H1 (cell line): ENCODE results near the gene CABP4. TPM values are rescaled to one million over a fixed set of nuclear protein-coding genes. Genes with fewer than 3 reads are reported as not detected.

Source experiments
- CHD7 ChIP-seq: fragments of 300-600 bp; sonication (generic); IDR thresholded peaks from 2 replicates; pipeline ENCODE4 v1.7.1; 2012; ENCODE audit warnings: low read length, moderate library complexity, mild to moderate bottlenecking, inconsistent platforms; ENCODE audit not compliant: insufficient replicate concordance
- POLR2AphosphoS5 ChIP-seq: IDR thresholded peaks from 2 replicates; pipeline ENCODE4 v1.6.1; 2011; ENCODE audit warnings: low read depth, low read length
- POU5F1 ChIP-seq: IDR thresholded peaks from 2 replicates; pipeline ENCODE4 v1.6.1; 2011; ENCODE audit warnings: low read depth, mild to moderate bottlenecking, low read length, moderate library complexity
- polyA plus RNA-seq, 7 experiments: library from polyadenylated mRNA; depleted of rRNA in 3 of 7; stranded (reverse) in 5 of 7; unstranded in 2 of 7; fragments of >200 nt in 5 of 7; fragments of 200-250 nt in 2 of 7; gene quantifications; 1 replicate in 5 of 7; 2 replicates in 1 of 7; 4 replicates in 1 of 7; pipeline versions ENCODE4 v1.2.1 to v1.2.3, GENCODE V29; 2011 to 2013; ENCODE audit warnings: missing spikeins in 2 of 7, mixed read lengths in 2 of 7
- total RNA-seq: library from RNA; stranded (reverse); fragmentation: NEBNext Ultra II Directional; extraction: Animal tissue kit (Norgen Biotek cat#: 25700); gene quantifications from 2 replicates; pipeline ENCODE4 v1.2.1, GENCODE V29; 2021

CABP4 gene
- total and polyA plus RNA-seq, 2 of the 8 experiments (the other 6 are each of a cell fraction or from before 2014, with no cell fraction given) = not detected

GRCh38 chr11:67472882-67473281, 17.7 kb downstream of the CABP4 start (continued):
- TF ChIP-seq CHD7 (no peak), POU5F1 (no peak), POLR2AphosphoS5 (no peak)
